GM18870 (cell line): ENCODE measurements around the gene MINDY3.
"Not testable (repeated sequence)": the region's sequence is repeated elsewhere in the genome, so short reads cannot be mapped to it uniquely, and the experiment has no call there.

Experiments
- ATAC-seq: cut with Tn5 transposase; IDR thresholded peaks from one replicate; pipeline ENCODE4 v1.9.1; 2021; ENCODE audit warnings: moderate library complexity; ENCODE audit not compliant: unreplicated experiment

Gene MINDY3

GRCh38 chr10:15857107-15857575 is 3.2 kb downstream of the MINDY3 start:
- ATAC-seq, result no peak

GRCh38 chr10:15856328-15857015 is 3.8 kb downstream of the MINDY3 start:
- no peak for ATAC-seq

GRCh38 chr10:15853800-15854199 is 6.5 kb downstream of the MINDY3 start:
- no peak for ATAC-seq

GRCh38 chr10:15852111-15852557 is 8.2 kb downstream of the MINDY3 start:
- no peak for ATAC-seq

DNA sequence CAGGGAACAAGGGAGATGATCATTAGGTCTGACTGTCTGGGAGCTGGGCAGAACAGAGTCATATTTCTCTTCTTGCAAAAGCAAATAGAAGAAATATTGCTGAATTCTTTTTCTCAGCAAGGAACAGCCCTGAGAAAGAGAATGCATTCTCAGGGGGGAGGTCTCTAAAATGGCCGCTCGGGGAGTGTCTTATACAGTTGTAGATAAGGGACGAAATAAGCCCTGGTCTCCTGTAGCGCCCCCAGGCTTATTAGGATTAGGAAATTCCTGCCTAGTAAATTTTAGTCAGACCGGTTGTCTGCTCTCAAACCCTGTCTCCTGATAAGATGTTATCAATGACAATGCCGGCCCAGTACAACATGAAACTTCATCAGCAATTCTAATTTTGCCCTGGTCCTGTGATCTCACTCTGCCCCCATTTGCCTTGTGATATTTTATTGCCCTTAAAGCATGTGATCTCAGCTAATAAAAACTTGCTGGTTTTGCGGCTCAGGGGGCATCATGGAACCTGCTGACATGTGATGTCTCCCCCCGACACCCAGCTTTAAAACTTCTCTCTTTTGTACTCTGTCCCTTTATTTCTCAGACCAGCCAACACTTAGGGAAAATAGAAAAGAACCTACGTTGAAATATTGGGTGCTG is 9.8 kb downstream of the MINDY3 start:
- not testable (repeated sequence) for ATAC-seq

- ATAC-seq, result no peak
Observed at GRCh38 chr10:15849316-15849715, 11.0 kb downstream of the MINDY3 start.

DNA sequence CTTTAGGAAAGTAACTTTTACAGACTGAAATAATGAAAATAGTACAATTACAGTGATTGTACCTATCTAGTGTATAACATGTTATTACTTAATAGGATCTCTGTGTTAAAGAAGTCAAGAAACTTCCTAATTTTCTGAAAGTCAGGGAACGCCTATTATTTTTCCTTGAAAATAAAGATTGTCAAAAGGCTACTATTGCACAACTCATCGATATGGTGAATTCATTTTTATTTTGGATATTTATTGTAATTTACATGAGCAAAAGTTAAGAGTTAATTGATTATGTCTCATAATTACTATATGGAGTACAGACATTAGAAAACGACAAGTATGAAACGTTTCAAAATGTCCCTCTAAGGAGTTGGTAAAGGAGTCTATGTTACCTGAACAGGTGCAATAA is 12.8 kb downstream of the MINDY3 start:
- ATAC-seq, result no peak

DNA sequence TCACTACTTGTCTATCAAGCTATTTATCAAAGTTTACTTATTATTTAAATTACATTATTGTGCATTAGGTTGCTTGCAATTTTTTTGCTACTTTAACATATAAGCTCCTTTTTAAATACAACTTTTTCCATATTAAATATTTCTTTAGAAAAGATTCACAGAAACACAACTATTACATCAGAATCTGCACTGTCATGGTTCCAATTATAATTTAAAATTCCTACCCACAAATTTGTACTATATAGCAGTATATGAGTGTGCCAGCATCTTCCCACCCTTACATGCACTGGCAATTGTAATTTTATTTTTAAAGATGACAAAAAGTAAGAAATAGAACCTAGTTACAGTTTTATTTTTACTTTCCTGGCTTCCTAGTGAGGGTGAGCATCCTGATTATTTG is 15.8 kb downstream of the MINDY3 start:
- no peak for ATAC-seq

DNA sequence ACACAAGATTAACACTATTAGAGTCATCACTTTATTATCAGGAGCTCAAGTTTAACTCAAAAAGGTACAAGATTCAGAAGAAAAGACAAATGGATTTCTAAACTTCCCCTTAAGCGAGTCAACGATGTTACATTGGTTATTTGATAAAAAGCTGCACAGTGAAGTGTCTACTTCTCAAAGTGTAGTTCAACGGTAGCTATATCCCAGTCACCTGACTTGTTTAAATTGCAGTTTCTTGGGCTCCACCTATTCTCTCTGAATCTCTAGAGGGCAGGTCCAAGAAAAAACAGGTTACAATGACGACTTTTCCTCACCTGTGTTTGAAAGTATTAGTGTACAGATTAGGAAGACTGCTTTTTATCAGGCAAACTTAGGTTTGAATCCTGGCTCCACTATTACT is 16.6 kb downstream of the MINDY3 start:
- no peak for ATAC-seq

- no peak for ATAC-seq
Observed at GRCh38 chr10:15842556-15843169, 17.6 kb downstream of the MINDY3 start.

DNA sequence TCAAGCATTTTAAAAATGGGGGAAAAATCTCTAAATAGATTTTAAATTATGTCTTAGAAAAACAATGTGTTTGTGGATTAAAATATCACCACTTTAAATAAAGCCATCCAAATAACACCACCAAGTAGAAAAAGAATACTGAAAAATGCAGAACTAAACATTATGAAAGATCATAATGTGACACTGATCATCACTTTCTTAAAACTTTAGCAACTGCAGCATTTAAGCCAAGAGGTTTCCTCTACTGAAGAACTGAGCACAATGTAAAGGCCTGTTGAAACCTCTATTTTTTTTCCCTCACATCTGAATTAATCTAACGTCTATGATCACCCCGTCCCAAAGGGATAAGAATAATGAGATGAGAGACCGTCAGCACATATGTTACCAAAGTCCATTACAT is 18.6 kb downstream of the MINDY3 start:
- no peak for ATAC-seq

- no peak for ATAC-seq
Observed at GRCh38 chr10:15836807-15837206, 23.5 kb downstream of the MINDY3 start.

GRCh38 chr10:15829495-15829894 is 30.8 kb downstream of the MINDY3 start:
- ATAC-seq, result no peak

GRCh38 chr10:15824498-15824897 is 35.8 kb downstream of the MINDY3 start:
- ATAC-seq, result no peak

DNA sequence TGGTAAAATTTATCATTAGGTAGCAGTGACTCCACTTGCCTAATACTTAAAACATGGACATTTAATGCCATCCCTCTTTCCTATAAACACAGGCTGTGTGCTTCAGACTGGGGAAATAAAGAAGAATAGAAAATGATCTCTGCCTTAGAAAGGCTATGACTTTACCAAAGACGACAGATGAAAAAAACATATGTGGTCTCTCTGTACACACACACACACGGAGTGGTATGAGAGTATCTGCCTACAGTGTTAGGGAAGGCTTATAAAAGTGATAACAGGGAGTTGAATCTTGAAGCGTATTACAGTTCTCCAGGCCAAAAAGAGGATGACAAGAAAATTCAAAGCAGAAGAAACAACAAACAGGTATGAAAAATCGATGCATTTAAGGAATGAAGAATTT is 38.2 kb downstream of the MINDY3 start:
- no peak for ATAC-seq

GRCh38 chr10:15821046-15821683 is 39.1 kb downstream of the MINDY3 start:
- no peak for ATAC-seq

DNA sequence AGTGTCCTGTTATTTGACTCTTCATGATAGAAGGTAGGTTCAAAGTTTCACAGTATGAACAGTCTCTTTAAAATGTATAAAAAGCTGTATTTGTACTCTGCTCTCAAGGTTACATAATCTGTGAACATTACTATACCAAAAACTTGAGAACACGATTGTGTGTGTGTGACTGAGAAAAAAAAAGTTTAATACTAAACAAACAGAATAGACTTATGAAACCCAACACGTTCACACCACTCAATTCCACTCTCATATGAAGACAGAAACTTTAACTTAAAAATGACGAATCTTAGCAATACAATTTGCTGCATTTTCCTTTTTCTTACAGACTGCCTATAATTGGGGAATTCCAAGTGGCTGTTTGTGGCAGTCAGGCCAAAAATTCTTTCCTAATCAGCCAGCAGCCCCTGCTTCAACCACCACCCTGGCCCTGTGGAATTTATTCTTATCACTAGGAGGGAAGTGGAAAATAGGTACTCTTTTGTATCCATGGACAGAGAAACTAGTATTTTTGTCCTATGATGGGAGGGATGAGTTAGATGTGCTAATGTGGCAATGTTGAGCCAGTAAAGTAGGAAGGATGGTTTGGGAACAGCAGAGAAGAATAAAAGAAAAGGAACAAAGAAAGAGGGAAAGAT is 42.8 kb downstream of the MINDY3 start:
- no peak for ATAC-seq

DNA sequence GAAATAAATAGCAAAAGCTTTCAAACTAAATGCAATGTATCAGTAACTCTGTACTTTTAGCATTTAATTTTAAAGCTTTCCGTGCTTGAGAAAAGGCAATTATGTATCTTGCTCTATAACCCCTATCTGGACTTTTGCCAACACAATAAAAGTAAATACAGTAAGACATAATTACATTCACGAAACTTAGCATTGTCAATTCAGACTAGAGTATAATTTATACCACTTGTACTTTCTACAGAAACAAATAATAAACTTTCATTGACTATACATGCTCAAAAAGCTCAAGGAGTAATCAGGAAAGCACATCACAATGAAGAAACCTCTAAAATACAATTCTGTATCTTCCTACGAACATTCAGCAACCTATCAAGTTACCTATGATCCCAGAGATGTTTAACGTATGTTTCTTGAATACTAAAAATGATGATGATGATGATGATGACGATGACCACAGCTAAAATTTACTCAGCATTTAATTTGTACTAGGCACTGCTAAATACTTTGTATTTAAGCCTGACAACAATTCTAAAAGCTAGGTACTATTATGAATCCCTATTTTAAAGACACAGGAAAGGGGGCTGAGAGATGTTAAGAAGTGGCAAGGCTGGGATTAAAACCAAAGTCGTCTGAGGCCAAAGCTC is 44.9 kb downstream of the MINDY3 start:
- no peak for ATAC-seq

- no peak for ATAC-seq
Observed at GRCh38 chr10:15814565-15814964, 45.7 kb downstream of the MINDY3 start.

- ATAC-seq, result no peak
Observed at GRCh38 chr10:15813415-15813814, 46.9 kb downstream of the MINDY3 start.

- no peak for ATAC-seq
Observed at GRCh38 chr10:15809450-15809849, 50.9 kb downstream of the MINDY3 start.
